HL-60/S4 (cell line): ENCODE measurements around the gene PRDM15.

Source experiments
- in situ Hi-C: fragments of 300-500 bp; cut with MboI; formaldehyde crosslinking; loops from 2 replicates; pipeline ENCODE4 v1.14.3; 2022; ENCODE audit warnings: low sequenced_read_pairs

The PRDM15 gene

DNA sequence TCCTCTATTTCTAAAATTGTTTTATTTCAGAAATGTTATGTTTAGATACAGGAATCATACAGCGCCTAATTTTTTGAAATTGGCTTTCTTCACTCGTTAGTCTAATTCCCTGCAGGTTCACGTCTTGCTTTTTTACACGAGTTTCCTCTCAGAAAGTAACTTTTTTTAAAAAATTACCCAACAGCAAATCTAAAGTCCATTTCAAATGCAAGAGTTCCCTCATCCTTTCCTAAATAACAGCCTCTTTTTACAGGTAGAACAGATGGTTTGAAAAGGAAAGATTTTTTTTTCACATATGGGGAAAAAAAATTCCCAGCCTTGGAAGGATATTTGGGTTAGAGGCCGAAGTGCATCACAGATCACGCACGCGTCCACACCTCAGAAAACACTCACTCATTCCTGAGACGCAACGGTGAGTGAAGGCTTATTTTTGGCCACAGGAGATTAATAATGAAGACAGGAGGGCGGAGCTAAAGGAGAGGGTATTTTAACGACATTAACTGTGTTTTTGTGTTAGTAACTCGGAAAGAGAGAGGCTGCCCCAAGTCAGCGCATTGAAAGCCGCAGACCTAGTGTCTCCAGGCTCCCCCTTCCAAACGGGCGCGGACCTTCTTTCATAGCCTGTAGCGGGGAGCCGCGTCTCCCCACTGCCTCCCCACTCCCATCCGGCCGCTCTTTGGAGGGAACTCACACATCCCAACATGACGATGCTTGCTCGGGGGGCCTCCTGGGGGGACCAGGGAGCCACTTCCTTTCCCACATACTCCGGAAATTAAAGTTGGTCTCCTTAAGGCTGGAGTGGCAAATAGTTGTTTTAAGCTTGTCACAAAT is 111.3 kb downstream of the PRDM15 start:
- in situ Hi-C loops, result no loop called here

DNA sequence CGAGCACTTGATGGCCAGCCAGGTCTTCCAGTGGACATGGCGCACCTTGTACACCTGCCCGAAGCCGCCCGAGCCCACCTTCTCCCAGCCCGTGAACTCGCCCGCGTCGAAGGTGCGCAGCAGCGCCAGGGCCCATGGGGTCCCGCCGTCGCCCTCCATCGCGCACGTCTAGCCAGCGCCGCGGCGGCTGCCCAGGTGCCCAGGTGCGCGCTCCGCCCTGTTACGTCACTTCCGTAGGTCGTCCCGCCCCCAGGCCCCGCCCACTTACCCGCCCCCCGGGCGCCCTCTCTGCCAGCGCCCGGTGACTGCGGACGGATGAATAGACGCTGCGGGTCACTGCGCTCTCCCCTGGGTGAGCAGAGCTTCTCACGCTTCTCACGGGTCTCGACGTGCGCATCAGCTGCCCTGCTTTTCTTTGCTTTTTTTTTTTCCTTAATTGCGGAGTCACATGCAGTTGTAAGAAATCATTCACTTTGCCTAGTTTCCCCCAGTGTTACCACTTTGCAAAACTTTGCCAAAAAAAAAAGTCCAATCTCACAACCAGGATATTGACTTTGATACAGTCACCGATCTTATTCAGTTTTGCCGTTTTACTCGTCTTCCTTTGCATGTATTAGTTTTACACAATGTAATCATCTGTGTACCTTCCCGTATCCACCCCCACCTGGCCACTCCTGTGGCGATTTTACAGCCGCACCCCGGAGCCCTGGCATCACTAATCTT is 112.1 kb downstream of the PRDM15 start, which contains the start of gene RIPK4:
RIPK4 (minus strand) TSS at position 170 of the 723 bp plus-strand sequence; CDS start at position 159, 11 bp downstream.
- in situ Hi-C loops, result no loop called here

DNA sequence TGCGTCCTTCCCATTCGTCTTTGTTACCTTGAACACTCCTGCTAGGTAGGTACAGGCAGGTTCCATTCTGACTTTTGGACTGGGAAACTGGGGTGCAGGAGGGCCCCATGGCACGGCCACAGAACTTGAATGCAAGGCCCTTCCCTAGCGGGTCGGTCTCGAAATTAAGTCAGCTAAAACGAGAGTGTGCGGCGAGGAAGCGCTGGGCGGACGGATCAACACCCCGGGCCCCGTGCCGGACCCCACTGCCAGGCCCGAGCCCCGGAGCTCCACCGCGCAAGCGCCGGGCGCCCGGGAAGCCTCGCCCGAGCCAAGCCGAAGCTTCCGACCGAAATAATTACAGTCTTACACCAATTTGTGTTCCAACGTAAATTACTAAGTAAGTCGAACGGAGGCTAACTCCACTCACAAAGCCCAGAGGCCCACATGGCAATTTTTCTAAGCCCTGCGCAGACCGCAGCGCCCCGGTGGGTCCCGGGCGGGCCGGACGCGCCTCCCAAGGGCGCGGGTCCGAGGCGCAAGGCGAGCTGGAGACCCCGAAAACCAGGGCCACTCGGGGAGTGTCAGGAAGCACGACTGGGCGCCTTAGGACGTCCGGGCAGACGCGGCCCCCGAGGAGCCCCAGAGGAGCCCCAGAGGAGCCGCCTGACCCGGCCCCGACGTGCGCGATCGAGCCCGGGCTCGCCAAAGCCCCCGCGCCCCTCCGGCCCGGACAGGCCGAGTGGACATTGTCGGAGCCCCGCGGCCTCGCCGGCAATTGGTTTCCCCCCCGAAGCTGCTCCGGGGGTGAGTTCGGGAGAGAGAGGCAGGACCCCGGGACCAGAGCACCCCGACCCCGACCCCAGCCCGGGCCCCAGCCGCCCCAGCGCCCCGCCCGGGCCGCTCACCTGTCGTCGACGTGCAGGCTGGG is 112.9 kb downstream of the PRDM15 start:
- in situ Hi-C loops, result no loop called here

DNA sequence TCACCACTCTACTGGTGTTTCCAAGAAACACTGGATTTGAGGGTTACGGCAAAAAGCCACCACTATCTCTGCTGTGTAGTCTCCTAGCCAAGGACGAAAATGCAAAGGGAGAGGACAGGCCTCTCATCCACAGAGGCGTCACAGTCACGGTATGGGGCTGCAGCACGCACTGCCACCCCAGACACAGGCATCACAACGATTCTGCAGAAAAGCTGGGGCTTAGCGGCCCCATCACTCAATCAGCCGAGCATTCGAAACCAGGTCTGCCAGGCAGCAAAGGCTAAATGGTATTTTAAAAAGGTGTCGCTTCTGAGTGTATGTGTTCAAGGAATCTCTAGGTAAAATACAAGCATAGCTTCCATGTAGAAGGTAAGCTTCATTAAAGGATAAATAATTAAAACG is 113.7 kb downstream of the PRDM15 start:
- in situ Hi-C loops, result no loop called here

DNA sequence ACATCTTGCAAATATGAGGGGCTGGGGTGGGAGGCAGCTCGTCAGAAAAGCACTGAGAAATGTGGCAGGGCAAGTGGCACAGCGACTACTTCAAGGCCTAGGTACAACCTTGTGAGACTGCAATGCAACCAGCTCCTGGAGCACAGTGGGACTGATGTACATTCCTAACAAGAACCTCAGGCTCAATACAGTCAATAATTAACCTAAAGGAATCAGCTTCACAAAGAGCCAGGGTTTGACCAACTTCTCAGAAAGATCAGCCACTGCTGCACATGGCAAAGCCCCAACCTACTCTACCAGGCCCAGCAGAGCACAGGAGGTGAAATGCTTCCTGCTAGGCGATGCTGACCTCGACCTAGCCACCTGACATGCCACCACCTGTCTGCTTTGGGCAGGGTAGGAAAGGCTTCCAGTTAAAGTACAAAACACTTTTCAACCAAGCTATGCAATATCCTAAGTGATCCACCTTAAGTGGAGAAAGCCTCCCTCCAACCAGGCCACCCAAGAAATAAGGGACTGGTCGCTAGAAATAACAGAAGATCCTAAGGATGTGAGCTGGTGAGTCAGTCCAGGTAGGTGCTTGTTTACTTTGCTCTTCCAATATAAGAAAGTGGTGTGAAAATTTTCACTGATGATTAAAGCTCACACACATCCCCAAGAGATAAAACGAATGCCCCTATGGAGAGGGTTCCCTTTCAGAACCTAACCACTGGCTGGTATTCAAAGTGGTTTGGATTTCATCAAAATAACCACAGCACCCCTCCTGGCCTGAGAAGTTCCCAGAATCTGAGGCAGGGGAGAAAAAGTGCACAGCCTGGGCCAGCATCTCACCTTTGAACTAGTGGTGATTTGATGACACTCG is 114.4 kb downstream of the PRDM15 start:
- in situ Hi-C loops, result no loop called here

DNA sequence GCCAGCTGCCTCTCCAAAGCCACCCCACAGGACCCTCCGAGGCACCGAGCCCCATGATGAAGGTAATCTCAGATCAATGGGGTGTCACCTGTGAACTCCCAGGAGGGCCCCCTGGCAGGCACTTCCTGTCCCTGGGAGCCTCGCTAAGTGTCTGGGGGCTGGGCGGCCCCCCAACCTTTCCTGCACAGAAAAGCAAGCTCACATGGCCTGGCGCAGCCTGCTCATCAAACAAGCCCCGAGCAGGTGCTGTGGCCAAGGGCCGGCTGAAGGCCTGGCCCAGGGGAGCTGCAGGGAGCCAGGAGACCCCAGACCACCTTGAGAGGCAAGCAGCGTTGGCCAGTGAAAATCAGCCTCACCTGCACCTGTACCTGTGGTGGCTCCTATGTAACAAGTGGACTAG is 115.1 kb downstream of the PRDM15 start:
- in situ Hi-C loops, result no loop called here

DNA sequence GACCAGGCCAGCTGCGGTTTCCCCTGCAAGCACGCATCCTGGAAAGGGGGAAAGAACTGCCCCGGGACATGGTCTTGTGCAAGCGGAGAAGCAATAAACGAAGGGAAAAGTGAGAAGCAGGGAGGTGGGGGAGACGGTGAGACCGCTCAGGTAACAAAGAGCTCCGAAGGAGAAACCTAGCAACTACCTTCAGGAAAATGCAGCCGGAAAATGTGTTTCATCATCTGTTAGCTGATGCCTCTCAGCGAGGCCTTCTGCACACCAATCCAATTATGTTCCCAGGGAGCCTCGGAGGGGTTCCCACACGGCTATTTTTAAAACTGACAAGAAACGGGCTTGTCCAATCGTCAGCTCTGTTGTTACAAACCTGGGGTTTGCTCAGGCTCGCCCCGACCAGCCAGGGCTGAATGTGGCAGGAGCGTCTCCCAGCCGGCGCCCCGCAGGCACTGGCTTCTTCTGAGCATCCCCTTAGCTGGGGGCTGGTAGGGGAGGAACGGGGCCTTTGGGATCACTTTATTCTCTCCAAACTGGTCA is 115.7 kb downstream of the PRDM15 start:
- in situ Hi-C loops, result no loop called here

DNA sequence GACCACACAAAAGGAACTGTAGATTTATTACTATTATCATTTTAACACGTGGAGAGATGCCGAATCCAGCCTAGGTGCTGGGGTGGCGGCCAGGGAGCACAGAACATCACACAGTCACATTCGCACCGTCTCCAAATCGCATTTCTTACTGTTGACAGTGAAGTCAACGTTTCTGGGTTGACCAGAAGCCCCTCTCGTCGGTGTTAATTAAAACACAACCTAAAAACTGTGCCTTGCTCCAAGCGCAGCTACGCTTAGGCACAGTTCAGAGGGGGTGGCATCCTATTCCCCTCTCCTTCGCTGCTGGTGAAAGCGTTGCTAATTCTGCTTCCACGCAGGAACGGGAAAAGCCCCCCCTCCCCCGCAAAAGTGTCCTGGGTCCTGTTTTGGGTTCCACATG is 116.4 kb downstream of the PRDM15 start:
- in situ Hi-C loops, result no loop called here

DNA sequence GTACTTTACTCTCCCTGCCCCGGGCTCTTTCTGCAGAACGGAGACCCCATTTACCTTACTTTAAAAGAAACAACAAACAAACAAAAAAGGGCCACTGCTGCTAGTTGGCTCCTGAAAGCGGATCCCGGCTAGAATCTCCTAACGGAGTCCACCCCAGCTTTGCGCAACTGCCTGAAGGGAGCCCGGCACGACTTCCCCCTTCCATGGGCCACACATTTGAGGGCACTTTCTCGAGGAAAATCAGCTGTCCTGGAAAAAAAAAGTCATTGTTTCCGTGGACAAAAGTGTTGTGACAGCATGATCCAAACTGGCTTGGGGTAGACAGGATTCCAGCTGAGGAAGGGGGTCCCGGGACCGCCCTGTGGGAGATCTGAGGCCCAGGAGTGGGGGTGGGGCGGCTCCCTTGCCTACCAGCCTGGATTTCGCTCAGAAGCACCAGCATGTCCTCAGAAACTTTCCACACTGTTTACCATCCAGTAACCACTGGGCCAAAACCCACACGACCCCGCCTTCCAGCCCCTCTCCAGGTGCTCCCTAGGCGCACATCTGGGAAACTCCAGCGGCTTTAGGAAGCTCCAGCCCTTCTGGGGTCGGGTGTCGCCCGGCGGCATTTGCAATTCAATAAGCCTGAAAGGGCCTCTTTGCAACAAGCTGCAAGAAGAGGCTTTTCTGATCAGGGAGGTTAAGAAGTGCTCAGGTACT is 117.1 kb downstream of the PRDM15 start:
- in situ Hi-C loops, result no loop called here

DNA sequence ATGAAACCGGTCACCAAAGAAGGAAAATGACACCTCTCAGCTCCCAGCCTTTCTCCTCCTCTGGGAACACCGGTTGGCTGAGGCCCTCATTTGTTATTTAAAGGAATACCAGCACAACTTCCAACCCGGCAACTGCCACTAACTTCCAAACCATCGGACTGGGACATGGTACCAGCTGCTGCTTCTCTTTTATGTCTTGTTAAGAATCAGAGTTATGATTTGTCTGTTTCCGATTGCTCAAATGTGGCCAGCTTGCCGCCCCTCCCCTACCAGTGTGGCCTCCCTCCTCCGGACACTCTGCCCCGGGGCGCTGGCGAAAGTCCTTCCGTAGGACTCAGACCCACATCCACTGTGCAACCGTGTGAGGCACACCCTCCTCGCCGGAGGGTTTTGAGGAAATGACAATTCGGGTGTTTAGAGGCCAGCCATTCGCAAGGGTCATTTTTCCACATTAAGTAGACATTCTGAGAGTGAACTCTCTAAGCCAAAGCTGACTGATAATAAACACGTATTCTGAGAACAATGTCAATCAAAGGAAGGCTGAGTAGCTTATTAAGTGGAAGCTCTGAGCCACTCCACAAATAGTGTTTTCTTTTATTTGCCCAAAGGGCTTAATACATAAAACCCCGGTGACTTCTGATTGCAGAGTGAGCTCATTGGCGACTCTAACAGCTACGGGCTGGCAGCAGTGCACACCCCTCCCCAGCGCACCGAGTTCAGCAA is 117.8 kb downstream of the PRDM15 start:
- in situ Hi-C loops, result no loop called here

DNA sequence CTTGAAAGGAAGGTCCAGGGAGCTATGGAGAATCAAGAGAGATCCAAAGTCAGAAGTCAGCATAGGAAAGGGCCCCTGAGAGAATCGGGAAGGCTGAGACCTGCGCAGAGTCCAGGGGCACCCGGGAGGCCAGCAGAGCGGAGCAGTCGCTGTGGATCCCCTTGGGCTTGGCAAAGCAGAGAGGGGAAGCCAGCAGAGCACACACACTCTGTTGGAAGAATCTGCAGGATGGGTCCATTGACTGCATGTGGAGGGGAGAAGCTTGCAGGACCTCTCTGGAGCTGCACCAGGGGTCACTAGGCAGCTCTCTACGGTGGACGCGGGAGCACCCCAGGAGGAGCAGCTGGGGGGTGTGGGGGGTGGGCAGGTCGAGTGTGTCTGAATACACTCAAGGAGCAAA is 118.7 kb downstream of the PRDM15 start:
- in situ Hi-C loops, result no loop called here

DNA sequence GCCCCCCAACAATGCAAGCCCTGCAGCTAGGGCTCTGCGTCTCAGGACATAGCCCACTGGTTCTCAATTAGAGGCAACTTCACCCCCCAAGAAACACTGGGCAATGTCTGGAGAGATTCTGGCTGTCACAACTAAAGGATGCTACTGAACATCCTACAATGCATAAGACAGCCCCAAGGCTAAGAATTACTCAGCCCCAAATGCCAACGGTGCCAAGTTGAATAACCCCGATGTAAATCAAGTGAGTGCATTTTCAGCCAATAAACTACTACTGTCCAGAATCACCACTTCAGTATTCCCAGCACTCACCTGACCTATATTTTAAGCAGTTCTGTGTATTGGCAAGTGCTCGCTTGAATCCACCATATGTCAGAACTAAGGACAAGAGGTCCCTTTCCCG is 119.2 kb downstream of the PRDM15 start:
- in situ Hi-C loops, result no loop called here

DNA sequence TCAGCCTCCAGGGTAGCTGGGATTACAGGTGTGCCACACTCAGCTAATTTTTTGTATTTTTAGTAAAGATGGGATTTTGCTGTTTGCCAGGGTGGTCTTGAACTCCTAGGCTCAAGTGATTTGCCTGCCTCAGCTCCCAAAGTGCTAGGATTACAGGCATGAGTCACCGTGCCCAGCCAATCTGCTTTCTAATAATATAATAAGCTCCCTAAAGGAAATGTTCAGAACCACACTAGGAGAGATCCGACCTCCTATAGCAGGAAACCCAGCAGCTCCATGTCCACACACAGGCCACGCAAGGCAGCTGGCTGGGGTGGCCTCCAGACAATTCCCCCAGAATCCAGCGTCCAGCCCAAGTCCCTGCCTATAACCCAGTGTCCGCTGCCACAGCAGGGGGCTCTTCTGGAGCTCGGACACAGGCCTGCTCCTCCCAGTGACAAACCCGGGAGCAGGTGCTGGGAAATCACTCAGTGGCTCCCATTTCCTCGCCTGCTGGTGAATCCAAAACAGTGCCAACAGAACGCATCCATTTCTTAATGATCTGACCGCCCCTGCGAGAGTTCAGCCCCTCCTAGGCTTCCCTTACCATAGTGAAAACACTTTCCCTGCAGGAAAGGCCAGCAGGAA is 119.8 kb downstream of the PRDM15 start:
- in situ Hi-C loops, result no loop called here

DNA sequence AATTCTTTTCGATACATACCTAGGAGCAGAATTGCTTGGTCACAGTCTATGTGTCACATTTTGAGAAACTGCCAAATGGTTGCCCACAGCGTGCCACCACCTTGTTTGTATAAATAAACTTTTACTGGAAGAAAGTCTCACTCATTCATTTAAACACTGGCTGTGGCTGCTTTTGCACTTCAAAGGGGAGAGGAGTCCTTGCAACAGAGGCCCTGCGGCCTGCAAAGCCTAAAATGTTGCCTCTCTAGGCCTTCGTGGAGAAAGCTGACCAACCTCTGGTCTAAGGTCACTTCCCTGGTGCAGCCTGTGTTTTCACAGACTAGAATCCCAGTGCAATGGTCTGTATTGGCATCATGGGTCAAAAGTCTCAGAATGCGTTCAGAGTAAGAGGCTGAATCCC is 120.6 kb downstream of the PRDM15 start:
- in situ Hi-C loops, result no loop called here

DNA sequence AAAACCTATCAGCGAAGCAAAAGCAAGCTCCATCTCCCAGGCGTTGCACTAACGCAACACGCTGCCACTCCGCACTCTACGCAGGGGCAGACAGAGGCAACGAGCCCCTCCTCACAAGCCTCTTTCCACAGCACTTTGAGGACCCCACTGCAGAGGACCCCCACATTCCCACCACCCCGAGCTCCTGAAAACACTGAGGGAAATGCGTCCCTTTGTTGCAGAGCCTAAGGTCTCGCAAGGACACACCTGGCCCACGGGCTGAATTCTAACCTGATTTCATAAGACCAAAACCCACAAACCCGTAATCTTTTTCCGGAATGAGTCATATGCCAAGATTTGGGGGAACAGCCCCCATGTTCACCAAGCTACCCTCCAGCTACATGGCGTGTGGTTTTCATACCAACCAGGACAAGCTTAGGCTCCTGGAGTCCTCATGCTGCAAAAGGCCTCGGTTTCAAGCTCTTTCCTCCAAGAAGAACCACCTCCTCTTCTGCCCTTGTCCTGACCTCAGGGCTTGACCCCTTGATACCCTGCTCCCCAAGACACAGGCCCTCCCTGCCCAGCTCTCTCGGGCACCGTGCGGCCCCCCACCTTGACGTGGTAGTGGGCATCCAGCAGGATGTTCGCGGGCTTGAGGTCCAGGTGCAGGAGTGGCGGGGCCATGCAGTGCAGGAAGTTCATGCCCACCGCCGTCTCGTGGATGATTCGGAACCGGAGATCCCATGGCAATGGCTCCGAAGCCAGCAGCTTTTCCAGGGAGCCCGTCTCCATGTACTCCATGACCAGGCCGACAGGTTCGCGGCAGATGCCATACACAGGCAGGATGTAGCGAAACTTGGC is 123.0 kb downstream of the PRDM15 start:
- in situ Hi-C loops, result no loop called here

DNA sequence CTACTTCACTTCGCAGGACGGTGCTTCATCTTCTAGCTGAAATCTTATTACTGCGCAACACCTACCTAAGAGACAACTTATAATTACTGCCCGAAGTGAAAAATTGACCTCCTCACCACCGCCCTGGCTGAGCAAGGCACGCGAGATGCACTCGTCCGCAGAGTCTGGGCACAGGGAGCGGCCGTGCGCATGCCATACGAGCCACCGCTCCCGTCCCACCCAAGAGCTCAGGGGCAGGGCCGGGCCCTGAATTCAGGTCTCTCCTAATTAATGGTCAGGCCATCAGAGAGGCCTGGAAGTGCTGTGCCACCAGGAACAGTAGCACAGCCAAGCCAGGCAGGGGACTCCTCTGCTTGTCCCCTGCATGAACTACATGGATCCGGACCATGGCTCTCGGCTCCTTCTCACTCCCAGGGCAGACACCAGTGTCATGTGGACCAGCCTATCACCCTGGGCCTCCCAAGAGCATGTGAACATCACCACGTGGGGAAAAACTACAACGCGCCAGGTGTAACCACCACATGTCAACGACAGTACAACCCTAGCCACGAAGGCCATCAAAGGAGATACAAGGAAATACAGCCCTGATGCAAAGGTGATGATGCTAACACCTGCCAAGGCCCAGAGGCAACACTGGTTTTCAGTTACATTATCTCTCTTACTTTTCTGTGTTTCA is 123.7 kb downstream of the PRDM15 start:
- in situ Hi-C loops, result no loop called here

DNA sequence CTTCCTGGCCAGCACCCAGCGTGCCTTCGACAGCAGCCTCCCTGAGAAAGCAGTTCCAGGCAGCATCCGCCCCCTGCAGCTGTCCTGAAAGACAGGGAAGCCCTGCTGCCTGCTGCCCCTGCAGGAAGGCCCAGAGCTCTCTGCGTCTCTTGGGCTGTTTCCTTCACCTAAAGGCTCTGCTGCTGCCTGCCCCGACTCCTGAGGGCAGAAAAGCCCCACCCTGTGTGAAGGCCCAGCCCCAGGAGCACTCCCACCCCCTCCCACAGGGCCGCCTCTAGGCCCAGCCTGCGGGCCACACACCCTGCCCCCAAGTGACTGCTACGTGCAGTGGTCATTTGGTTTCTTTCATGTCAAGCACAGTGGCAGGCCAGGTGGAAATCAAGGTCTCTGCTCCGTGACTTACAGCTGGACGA is 124.7 kb downstream of the PRDM15 start:
- in situ Hi-C loops, result no loop called here
